GM21381 (cell line): Measurements from ENCODE around the gene SHROOM3.
"Not testable (repeated sequence)": the region's sequence is repeated elsewhere in the genome, so short reads cannot be mapped to it uniquely, and the experiment has no call there.

ENCODE experiments used
- ATAC-seq: cut with Tn5 transposase; IDR thresholded peaks from one replicate; pipeline ENCODE4 v1.9.1; 2021; ENCODE audit warnings: mild to moderate bottlenecking, moderate library complexity; ENCODE audit not compliant: unreplicated experiment

SHROOM3 gene

GRCh38 chr4:76708971-76709771 is 274.1 kb downstream of the SHROOM3 start:
- ATAC-seq: no peak

GRCh38 chr4:76709772-76710090 is 274.7 kb downstream of the SHROOM3 start:
- ATAC-seq: no peak

GRCh38 chr4:76712564-76712963 is 277.5 kb downstream of the SHROOM3 start:
- no peak for ATAC-seq

GRCh38 chr4:76714226-76714625 is 279.2 kb downstream of the SHROOM3 start:
- ATAC-seq: no peak

- no peak for ATAC-seq
These were observed 281.0 kb downstream of the SHROOM3 start for GRCh38 chr4:76716020-76716419.

- no peak for ATAC-seq
These were observed 281.6 kb downstream of the SHROOM3 start for GRCh38 chr4:76716658-76717057.

GRCh38 chr4:76717431-76717830 is 282.4 kb downstream of the SHROOM3 start:
- no peak for ATAC-seq

- no peak for ATAC-seq
These were observed 283.0 kb downstream of the SHROOM3 start for GRCh38 chr4:76718021-76718420.

GRCh38 chr4:76718831-76719230 is 283.8 kb downstream of the SHROOM3 start:
- ATAC-seq: no peak

GRCh38 chr4:76720121-76720520 is 285.1 kb downstream of the SHROOM3 start:
- ATAC-seq: no peak

GRCh38 chr4:76722146-76722545 is 287.1 kb downstream of the SHROOM3 start:
- ATAC-seq: not testable (repeated sequence)

GRCh38 chr4:76722838-76723237 is 287.8 kb downstream of the SHROOM3 start:
- ATAC-seq: no peak

- no peak for ATAC-seq
These were observed 288.3 kb downstream of the SHROOM3 start for GRCh38 chr4:76723373-76723772.

- no peak for ATAC-seq
These were observed 288.9 kb downstream of the SHROOM3 start for GRCh38 chr4:76723924-76724323.

- no peak for ATAC-seq
These were observed 290.0 kb downstream of the SHROOM3 start for GRCh38 chr4:76725039-76725438.

GRCh38 chr4:76726176-76726575 is 291.1 kb downstream of the SHROOM3 start:
- no peak for ATAC-seq

GRCh38 chr4:76726631-76727030 is 291.6 kb downstream of the SHROOM3 start:
- no peak for ATAC-seq

GRCh38 chr4:76727934-76728333 is 292.9 kb downstream of the SHROOM3 start:
- ATAC-seq: not testable (repeated sequence)

- no peak for ATAC-seq
These were observed 294.4 kb downstream of the SHROOM3 start for GRCh38 chr4:76729460-76729859.

- ATAC-seq: no peak
These were observed 295.0 kb downstream of the SHROOM3 start for GRCh38 chr4:76729980-76730379.

- ATAC-seq: no peak
These were observed 297.2 kb downstream of the SHROOM3 start for GRCh38 chr4:76732246-76732645.

GRCh38 chr4:76733068-76733771 is 298.2 kb downstream of the SHROOM3 start:
- no peak for ATAC-seq
